Panc1 (cell line): ENCODE results near the gene GYPC. TPM values are rescaled to one million over a fixed set of nuclear protein-coding genes. Genes with fewer than 3 reads are reported as not detected.

ENCODE experiments used
- ATAC-seq: fragments of 200-7000 bp; cut with Tn5 transposase; 2 replicates; pipeline ENCODE4 v1.9.1; 2020; ENCODE audit warnings: mild to moderate bottlenecking, moderate library complexity
- BruUV-seq: library from RNA; stranded (reverse); fragments of 400-500 nt; replicated peaks from 2 replicates; lab custom pipeline; 2021; lab: Mats Ljungman, UMichigan
- CTCF ChIA-PET: fragments of 300-600 bp; sonication (Branson Sonifier 250); formaldehyde crosslinking; loops from one replicate; lab custom pipeline; 2022; ENCODE audit warnings: antibody characterized with exemption; lab: Charles Lee
- POLR2A ChIA-PET: fragments of 300-600 bp; sonication (Branson Sonifier 250); formaldehyde crosslinking; loops from one replicate; lab custom pipeline; 2022; ENCODE audit warnings: antibody characterized with exemption; lab: Charles Lee
- DNase-seq: peaks from one replicate; pipeline ENCODE4 v3.0.0-alpha.2; 2010; ENCODE audit warnings: low read depth, low spot score
- H3K27ac ChIP-seq: 2 replicates; pipeline ENCODE4 v1.5.1; 2011; ENCODE audit warnings: mild to moderate bottlenecking, low read length, inconsistent platforms
- H3K27me3 ChIP-seq: fragments of 200-500 bp; sonication (Bioruptor generic); 2 replicates; pipeline ENCODE4 v1.6.0; 2014; ENCODE audit warnings: low read length, inconsistent platforms; ENCODE audit not compliant: control insufficient read depth, insufficient read depth
- H3K36me3 ChIP-seq: fragments of 200-500 bp; sonication (Bioruptor generic); 2 replicates; pipeline ENCODE4 v1.5.1; 2014; ENCODE audit warnings: inconsistent platforms, mild to moderate bottlenecking, low read length, moderate library complexity; ENCODE audit not compliant: control insufficient read depth, insufficient read depth
- H3K4me1 ChIP-seq: 2 replicates; pipeline ENCODE4 v1.5.1; 2011; ENCODE audit warnings: inconsistent platforms, mild to moderate bottlenecking, low read length, moderate library complexity; ENCODE audit not compliant: control insufficient read depth, insufficient read depth
- H3K4me3 ChIP-seq, 2 experiments: 2 replicates each; pipeline ENCODE4 v1.5.1; 2011 to 2012; ENCODE audit warnings: low read depth in 2 of 2, low read length in 2 of 2, mild to moderate bottlenecking in 2 of 2, inconsistent platforms in 1 of 2, moderate library complexity in 1 of 2
- H3K9me3 ChIP-seq: fragments of 200-500 bp; sonication (Bioruptor generic); 2 replicates; pipeline ENCODE4 v1.5.1; 2014; ENCODE audit warnings: low read depth, mild to moderate bottlenecking, inconsistent platforms, low read length, moderate library complexity; ENCODE audit not compliant: control insufficient read depth, insufficient read depth
- CTCF ChIP-seq: fragments of 450-650 bp; IDR thresholded peaks from 2 replicates; pipeline ENCODE4 v1.5.1; 2017; ENCODE audit warnings: mild to moderate bottlenecking
- POLR2AphosphoS5 ChIP-seq: IDR thresholded peaks from 2 replicates; pipeline ENCODE4 v1.6.1; 2012; ENCODE audit warnings: mild to moderate bottlenecking, low read depth, low read length, moderate library complexity
- REST ChIP-seq, 2 experiments: IDR thresholded peaks; 2 replicates each; pipeline ENCODE4 v1.6.1; 2011 to 2012; ENCODE audit warnings: low read depth in 2 of 2, control low read depth in 1 of 2, low read length in 1 of 2, mild to moderate bottlenecking in 1 of 2, moderate library complexity in 1 of 2; ENCODE audit not compliant: insufficient read depth in 1 of 2
- SIN3A ChIP-seq: IDR thresholded peaks from 2 replicates; pipeline ENCODE4 v1.6.1; 2012; ENCODE audit warnings: low read depth, mild to moderate bottlenecking, low read length, moderate library complexity, borderline replicate concordance; ENCODE audit not compliant: insufficient read depth
- TCF7L2 ChIP-seq: IDR thresholded peaks from 2 replicates; pipeline ENCODE4 v1.6.1; 2011; ENCODE audit warnings: mild to moderate bottlenecking, low read depth, low read length, inconsistent platforms
- in situ Hi-C: cut with HindIII; loops from 2 replicates; pipeline ENCODE4 v1.10.0; 2016; ENCODE audit warnings: low sequenced_read_pairs, low pct_unique_long_range_greater_than_20kb
- intact Hi-C: fragments of 100-400 bp; cut with micrococcal nuclease; formaldehyde crosslinking; loops from one replicate; pipeline ENCODE4 v1.10.0; 2022; ENCODE audit not compliant: unreplicated experiment
- total RNA-seq: library from RNA; stranded (reverse); gene quantifications from one replicate; pipeline ENCODE4 v1.2.1, GENCODE V29; 2021; ENCODE audit not compliant: unreplicated experiment

GYPC gene
- total RNA-seq, 1 experiment from 2014 or later, result 0.57 TPM

- intact Hi-C loops, result no loop called here
- CTCF ChIA-PET, result no interaction called here
- POLR2A ChIA-PET, result no interaction called here
These were observed 12.5 kb upstream of the GYPC start for GRCh38 chr2:126643431-126643830.

GRCh38 chr2:126643972-126644371 is 12.0 kb upstream of the GYPC start:
- H3K27ac ChIP-seq, result no peak overlapping the region
- ChIA-PET POLR2A (no interaction called here), CTCF (no interaction called here)
- H3K36me3 ChIP-seq, result no peaks in the 10 kb centered on the region
- in situ Hi-C loops, result no loop called here
- BruUV-seq, result no TSS peak
- no peak for TF ChIP-seq TCF7L2
- no peak for TF ChIP-seq POLR2AphosphoS5
- TF ChIP-seq REST (IDR thresholded peaks at IDR 0.05; ENCODE audit: insufficient read depth in 1 of 2, low read depth in 2 of 2, low read length in 1 of 2), result no peak
- TF ChIP-seq CTCF, result no peak
- no peak for TF ChIP-seq SIN3A
- DNase-seq (no peak), ATAC-seq (no peak)
- H3K4me3 ChIP-seq, result no peak overlapping the region
- H3K4me1 ChIP-seq, result no peaks in the 10 kb centered on the region
- intact Hi-C loops, result no loop called here
- H3K9me3 ChIP-seq, result no peaks in the 10 kb centered on the region
- H3K27me3 ChIP-seq, result no peaks in the 10 kb centered on the region

More at GRCh38 chr2:126643431-126643830, 12.5 kb upstream of the GYPC start:
- TF ChIP-seq CTCF, result no peak
- no peak for TF ChIP-seq REST (IDR thresholded peaks at IDR 0.05; ENCODE audit: insufficient read depth in 1 of 2, low read depth in 2 of 2, low read length in 1 of 2)
- TF ChIP-seq POLR2AphosphoS5, result no peak
- no peak for TF ChIP-seq SIN3A
- no peak for TF ChIP-seq TCF7L2
- H3K4me3 ChIP-seq, result no peak overlapping the region
- no peaks in the 10 kb centered on the region for H3K27me3 ChIP-seq
- in situ Hi-C loops, result no loop called here
- ATAC-seq (no peak), DNase-seq (no peak)
- no peak overlapping the region for H3K27ac ChIP-seq
- no TSS peak for BruUV-seq
- H3K9me3 ChIP-seq, result no peaks in the 10 kb centered on the region
- H3K4me1 ChIP-seq, result no peaks in the 10 kb centered on the region
- H3K36me3 ChIP-seq, result no peaks in the 10 kb centered on the region
